AG04450 (cell line): ENCODE results near the gene CLC. TPM values are rescaled to one million over a fixed set of nuclear protein-coding genes. Genes with fewer than 3 reads are reported as not detected.
"Not testable (repeated sequence)": the region's sequence is repeated elsewhere in the genome, so short reads cannot be mapped to it uniquely, and the experiment has no call there.

Source experiments
- CTCF ChIA-PET: fragments of 300-600, 350-600 bp; formaldehyde crosslinking; extraction: SDS; loops from one replicate; lab custom pipeline; 2022; ENCODE audit warnings: antibody characterized with exemption, inconsistent platforms; lab: Charles Lee
- POLR2A ChIA-PET: fragments of 350-600 bp; formaldehyde crosslinking; extraction: SDS; loops from one replicate; lab custom pipeline; 2021; ENCODE audit warnings: antibody characterized with exemption, inconsistent platforms; lab: Yijun Ruan, JAX
- DNase-seq: peaks from one replicate; pipeline ENCODE4 v3.0.0-alpha.2; 2011; ENCODE audit warnings: low read depth, low spot score
- H3K27ac ChIP-seq: one replicate; pipeline ENCODE4 v1.5.1; 2012; ENCODE audit warnings: low read depth, low read length, control low read depth
- H3K27me3 ChIP-seq: one replicate; pipeline ENCODE4 v1.6.0; 2012; ENCODE audit warnings: low read length; ENCODE audit not compliant: control insufficient read depth, insufficient read depth
- H3K4me3 ChIP-seq: 2 replicates; pipeline ENCODE4 v1.5.1; 2011; ENCODE audit warnings: mild to moderate bottlenecking, low read depth, low read length, control low read depth
- H3K9me3 ChIP-seq: 2 replicates; pipeline ENCODE4 v1.5.1; 2012; ENCODE audit warnings: low read length; ENCODE audit not compliant: control insufficient read depth, insufficient read depth
- polyA plus RNA-seq: library from polyadenylated mRNA; depleted of rRNA; stranded (reverse); fragments of >200 nt; gene quantifications from 2 replicates; pipeline ENCODE4 v1.2.3, GENCODE V29; 2011
- TF ChIP-seq, protein P1 (sequence below): IDR thresholded peaks from 2 replicates; pipeline ENCODE4 v1.5.1; 2011; ENCODE audit warnings: low read depth, low read length, control low read depth, inconsistent platforms

CLC gene
- polyA plus RNA-seq, 1 experiment: not detected

DNA sequence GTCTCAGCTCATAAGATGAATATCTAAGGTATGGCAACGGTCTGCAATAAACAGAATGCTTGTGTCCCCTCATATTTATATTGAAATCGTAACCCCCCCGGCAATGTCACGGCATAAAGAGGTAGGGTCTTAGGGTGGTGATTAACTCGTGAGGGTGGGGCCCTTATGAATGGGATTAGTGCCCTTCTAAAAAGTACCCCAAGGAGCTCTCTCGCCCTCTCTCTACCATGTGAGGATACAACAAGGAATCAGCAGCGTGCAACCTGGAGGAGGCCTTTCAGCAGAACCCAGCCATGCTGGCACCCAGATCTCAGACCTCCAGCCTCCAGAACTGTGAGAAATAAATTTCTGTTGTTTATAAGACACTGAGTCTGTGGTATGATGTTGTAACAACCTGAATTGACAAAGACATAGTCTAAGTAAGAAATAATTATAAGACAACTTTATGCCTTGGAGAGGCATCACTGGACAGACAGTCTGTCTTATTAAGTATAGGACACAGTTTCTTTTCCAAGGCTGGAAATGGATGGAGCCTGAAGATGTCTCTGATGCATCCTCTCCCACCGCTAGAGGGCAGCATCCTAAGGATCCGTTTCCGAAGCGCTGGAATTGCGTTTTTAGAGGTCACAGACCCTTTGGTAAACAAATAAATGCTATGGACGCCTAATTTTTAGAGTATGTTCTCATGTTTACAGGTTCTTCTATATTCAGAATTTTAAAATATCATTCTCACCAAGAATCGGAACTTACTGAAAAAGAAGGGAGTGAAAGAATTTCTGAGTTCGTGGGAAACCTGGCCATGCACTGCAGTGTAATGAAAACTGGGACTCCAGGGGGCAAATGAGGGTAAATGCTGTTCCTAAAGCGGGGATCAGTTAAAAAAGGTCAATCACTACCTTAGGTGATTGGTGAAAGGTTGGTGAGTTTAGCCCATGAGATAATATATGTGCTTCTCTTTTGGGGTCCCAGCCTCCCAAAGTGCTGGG is 27.6 kb upstream of the CLC start:
- DNase-seq: no peak
- CTCF ChIA-PET: interaction anchor here (0.6 to 7.5 kb wide), 19 partner anchors 10 to 332 kb away, joined by 3 to 45 read pairs (median 4); no protein-coding TSS in a partner anchor
- H3K4me3 ChIP-seq: no peak overlapping the region

DNA sequence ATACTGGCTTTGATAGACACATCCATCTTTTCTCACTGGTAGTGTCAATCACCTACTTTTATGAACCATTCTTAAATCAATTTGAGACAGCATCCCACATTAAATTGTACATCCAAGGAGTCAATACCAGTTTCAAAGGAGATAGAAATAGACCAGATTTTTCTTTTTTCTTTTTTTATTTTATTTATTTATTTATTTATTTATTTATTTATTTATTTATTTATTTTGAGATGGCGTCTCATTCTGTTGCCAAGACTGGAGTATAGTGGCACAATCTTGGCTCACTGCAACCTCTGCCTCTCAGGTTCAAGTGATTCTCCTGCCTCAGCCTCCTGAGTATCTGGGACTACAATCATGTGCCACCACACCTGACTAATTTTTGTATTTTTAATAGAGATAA is 24.0 kb upstream of the CLC start:
- H3K27me3 ChIP-seq, H3K27ac ChIP-seq, H3K4me3 ChIP-seq, POLR2A ChIA-PET, DNase-seq, CTCF ChIA-PET, H3K9me3 ChIP-seq: not testable (repeated sequence)

More for the DNA sequence above, 27.6 kb upstream of the CLC start:
- Histone ChIP-seq H3K27ac (no peak overlapping the region), H3K9me3 (no peaks in the 10 kb centered on the region), H3K27me3 (peaks cover under 1% of the 10 kb centered on the region)
- TF ChIP-seq, protein P1, sequence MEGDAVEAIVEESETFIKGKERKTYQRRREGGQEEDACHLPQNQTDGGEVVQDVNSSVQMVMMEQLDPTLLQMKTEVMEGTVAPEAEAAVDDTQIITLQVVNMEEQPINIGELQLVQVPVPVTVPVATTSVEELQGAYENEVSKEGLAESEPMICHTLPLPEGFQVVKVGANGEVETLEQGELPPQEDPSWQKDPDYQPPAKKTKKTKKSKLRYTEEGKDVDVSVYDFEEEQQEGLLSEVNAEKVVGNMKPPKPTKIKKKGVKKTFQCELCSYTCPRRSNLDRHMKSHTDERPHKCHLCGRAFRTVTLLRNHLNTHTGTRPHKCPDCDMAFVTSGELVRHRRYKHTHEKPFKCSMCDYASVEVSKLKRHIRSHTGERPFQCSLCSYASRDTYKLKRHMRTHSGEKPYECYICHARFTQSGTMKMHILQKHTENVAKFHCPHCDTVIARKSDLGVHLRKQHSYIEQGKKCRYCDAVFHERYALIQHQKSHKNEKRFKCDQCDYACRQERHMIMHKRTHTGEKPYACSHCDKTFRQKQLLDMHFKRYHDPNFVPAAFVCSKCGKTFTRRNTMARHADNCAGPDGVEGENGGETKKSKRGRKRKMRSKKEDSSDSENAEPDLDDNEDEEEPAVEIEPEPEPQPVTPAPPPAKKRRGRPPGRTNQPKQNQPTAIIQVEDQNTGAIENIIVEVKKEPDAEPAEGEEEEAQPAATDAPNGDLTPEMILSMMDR: peak; percentile 82
- POLR2A ChIA-PET: no interaction called here

DNA sequence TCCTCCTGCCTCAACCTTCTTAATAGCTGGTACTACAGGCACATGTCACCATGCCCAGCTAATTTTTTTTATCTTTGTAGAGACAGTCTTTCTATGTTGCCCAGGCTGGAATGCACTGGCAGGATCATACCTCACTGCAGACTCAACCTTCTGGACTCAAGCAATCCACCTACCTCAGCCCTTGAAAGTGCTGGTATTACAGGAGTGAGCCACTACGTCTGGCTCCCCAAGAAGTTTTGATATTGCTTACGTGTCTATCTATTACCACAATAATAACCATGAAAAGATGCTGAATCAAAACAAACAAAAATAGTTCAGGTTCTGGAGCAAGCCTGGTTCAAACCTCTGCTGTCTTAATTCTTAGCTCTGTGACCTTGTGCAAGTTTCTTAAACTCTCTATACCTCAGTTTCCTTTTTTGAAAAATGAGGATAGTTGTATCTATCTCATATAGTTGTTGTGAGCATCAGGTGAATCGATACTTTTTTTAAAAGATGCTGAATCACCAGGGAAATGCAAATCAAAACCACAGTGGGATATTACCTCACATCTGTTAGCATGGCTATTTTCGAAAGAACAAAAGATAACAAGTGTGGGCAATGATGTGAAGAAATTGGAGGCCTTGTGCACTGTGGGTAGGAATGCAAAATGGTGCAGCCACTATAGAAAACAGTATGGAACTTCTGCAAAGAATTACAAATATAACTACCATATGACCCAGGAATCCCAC is 21.8 kb upstream of the CLC start:
- Histone ChIP-seq H3K4me3 (no peak overlapping the region), H3K27ac (no peak overlapping the region), H3K9me3 (no peaks in the 10 kb centered on the region), H3K27me3 (no peaks in the 10 kb centered on the region)
- POLR2A ChIA-PET: no interaction called here
- CTCF ChIA-PET: no interaction called here
- no peak for DNase-seq
- TF ChIP-seq, protein P1: no peak

DNA sequence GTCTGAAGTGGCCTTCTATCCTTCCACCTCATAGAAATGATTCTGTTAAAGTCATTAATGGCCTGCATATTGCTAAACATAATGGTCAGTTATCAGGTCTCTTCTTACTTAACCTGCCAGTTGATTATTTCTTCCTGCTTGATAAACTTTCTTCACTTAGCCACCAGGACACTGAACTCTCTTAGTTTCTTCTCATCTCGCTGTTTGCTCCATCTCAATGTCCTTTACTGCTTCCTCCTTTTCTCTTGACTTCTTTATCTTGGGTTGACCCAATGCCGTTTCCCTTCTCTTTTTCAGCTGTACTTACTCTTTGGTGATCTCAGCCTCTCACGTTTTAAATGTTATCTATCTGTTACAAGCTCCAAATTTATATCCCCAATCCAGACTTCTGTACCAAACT is 17.1 kb upstream of the CLC start:
- DNase-seq: no peak
- no peak overlapping the region for H3K27ac ChIP-seq
- H3K27me3 ChIP-seq: no peaks in the 10 kb centered on the region
- ChIA-PET CTCF (no interaction called here), POLR2A (no interaction called here)
- H3K9me3 ChIP-seq: no peaks in the 10 kb centered on the region
- TF ChIP-seq, protein P1: no peak
- H3K4me3 ChIP-seq: no peak overlapping the region

DNA sequence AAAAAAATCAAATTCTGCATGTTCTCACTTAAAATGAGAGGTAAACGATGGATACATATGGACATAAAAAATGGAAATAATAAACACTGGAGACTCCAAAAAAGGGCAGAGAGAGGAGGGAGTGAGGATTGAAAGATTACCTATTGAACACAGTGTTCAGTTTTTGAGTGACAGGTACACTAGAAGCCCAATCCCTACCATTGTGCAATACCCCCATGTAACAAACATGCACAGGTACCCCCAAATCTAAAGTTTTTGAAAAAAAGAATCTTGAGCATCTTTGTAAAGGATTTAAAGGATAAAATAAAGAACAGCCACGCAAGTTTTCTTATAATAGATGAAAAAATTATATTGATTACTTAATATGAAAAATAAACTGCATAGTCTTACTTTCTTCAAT is 16.7 kb upstream of the CLC start:
- TF ChIP-seq, protein P1: no peak
- ChIA-PET CTCF (no interaction called here), POLR2A (no interaction called here)

More for the DNA sequence above, 16.7 kb upstream of the CLC start:
- no peaks in the 10 kb centered on the region for H3K27me3 ChIP-seq
- no peak overlapping the region for H3K27ac ChIP-seq
- H3K4me3 ChIP-seq: no peak overlapping the region
- DNase-seq: no peak
- no peaks in the 10 kb centered on the region for H3K9me3 ChIP-seq
